ENCODE results near the gene FSTL5. TPM values are rescaled to one million over a fixed set of nuclear protein-coding genes. Genes with fewer than 3 reads are reported as not detected.

The FSTL5 gene
- polyA plus RNA-seq, 1 donor = 3.2 TPM

GRCh38 chr4:161936625-161937550, 226.9 kb downstream of the FSTL5 start:
- DNase-seq = no peak

- no peak for DNase-seq
Observed at GRCh38 chr4:161931089-161931488, 232.7 kb downstream of the FSTL5 start.

- DNase-seq = no peak
Observed at GRCh38 chr4:161929956-161930355, 233.8 kb downstream of the FSTL5 start.

- no peak for DNase-seq
Observed at GRCh38 chr4:161926033-161926828, 237.6 kb downstream of the FSTL5 start.

- DNase-seq = no peak
Observed at GRCh38 chr4:161920304-161921052, 243.3 kb downstream of the FSTL5 start.

- DNase-seq = no peak
Observed at GRCh38 chr4:161919442-161920220, 244.2 kb downstream of the FSTL5 start.

- DNase-seq = no peak
Observed at GRCh38 chr4:161916035-161916434, 247.8 kb downstream of the FSTL5 start.

GRCh38 chr4:161907590-161907955, 256.2 kb downstream of the FSTL5 start:
- no peak for DNase-seq

- no peak for DNase-seq
Observed at GRCh38 chr4:161906836-161907589, 256.8 kb downstream of the FSTL5 start.

GRCh38 chr4:161900110-161900509, 263.7 kb downstream of the FSTL5 start:
- no peak for DNase-seq

- no peak for DNase-seq
Observed at GRCh38 chr4:161894493-161895167, 269.2 kb downstream of the FSTL5 start.

GRCh38 chr4:161894014-161894413, 269.8 kb downstream of the FSTL5 start:
- no peak for DNase-seq

- no peak for DNase-seq
Observed at GRCh38 chr4:161893566-161893965, 270.2 kb downstream of the FSTL5 start.

- no peak for DNase-seq
Observed at GRCh38 chr4:161892951-161893350, 270.8 kb downstream of the FSTL5 start.

- DNase-seq = no peak
Observed at GRCh38 chr4:161883157-161883556, 280.6 kb downstream of the FSTL5 start.

- no peak for DNase-seq
Observed at GRCh38 chr4:161881370-161881769, 282.4 kb downstream of the FSTL5 start.

- no peak for DNase-seq
Observed at GRCh38 chr4:161869511-161869910, 294.3 kb downstream of the FSTL5 start.

- no peak for DNase-seq
Observed at GRCh38 chr4:161856711-161857326, 307.0 kb downstream of the FSTL5 start.

GRCh38 chr4:161850631-161851030, 313.2 kb downstream of the FSTL5 start:
- DNase-seq = no peak

- DNase-seq = no peak
Observed at GRCh38 chr4:161841759-161842158, 322.0 kb downstream of the FSTL5 start.
